Testis (tissue), 3 donors: ENCODE data around the gene TCF20. TPM values are rescaled to one million over a fixed set of nuclear protein-coding genes. Genes with fewer than 3 reads are reported as not detected.

Experiments
- DNase-seq: peaks from one replicate; pipeline ENCODE4 v3.0.0-alpha.2; 2019
- H3K27ac ChIP-seq, 2 donors: fragments of 200-600 bp; sonication (generic); one replicate each; pipeline ENCODE4 v1.5.1; 2019
- H3K27me3 ChIP-seq: fragments of 200-600 bp; sonication (generic); one replicate; pipeline ENCODE4 v1.5.1; 2019
- H3K36me3 ChIP-seq: fragments of 200-600 bp; sonication (generic); one replicate; pipeline ENCODE4 v1.5.1; 2017; ENCODE audit warnings: low read depth; ENCODE audit errors: missing control alignments
- H3K4me1 ChIP-seq: fragments of 200-600 bp; sonication (generic); one replicate; pipeline ENCODE4 v1.5.1; 2019
- H3K4me3 ChIP-seq, 2 donors: fragments of 200-600 bp; sonication (generic); one replicate each; pipeline ENCODE4 v1.5.1; 2017 to 2019
- H3K9me3 ChIP-seq: fragments of 200-600 bp; sonication (generic); one replicate; pipeline ENCODE4 v1.5.1; 2017
- POLR2A ChIP-seq: fragments of 450-650 bp; IDR thresholded peaks from one replicate; pipeline ENCODE4 v1.6.1; 2017; ENCODE audit warnings: antibody characterized with exemption, mild to moderate bottlenecking, moderate library complexity
- WGBS, 2 donors: methylation state at CpG; one replicate each; pipeline ENCODE4 v1.1.5; 2018; 5-methylcytosine and 5-hydroxymethylcytosine counted together
- intact Hi-C: fragments of 100-400 bp; cut with DNase I; formaldehyde crosslinking; loops from one replicate; pipeline ENCODE4 v1.15.1; 2023; ENCODE audit warnings: low total_unique reads
- polyA plus RNA-seq: library from polyadenylated mRNA; stranded (reverse); fragments of 350-450 nt; fragmentation: Illumina TruSeq; extraction: RNeasy Lipid Tissue Mini Kit (QIAGEN cat#74804); gene quantifications from one replicate; pipeline ENCODE4 v1.2.3, GENCODE V29; 2014; ENCODE audit warnings: low read depth, low replicate concordance; ENCODE audit not compliant: insufficient read depth
- total RNA-seq, 2 donors: library from RNA; depleted of rRNA; stranded (reverse); fragments of >200 nt; gene quantifications; one replicate each; pipeline ENCODE4 v1.2.3, GENCODE V29; 2016
- TF ChIP-seq, protein P1 (sequence below), 3 experiments: fragments of 450-650 bp in 2 of 3; fragments of 200-600 bp in 1 of 3; sonication (generic) in 1 of 3; IDR thresholded peaks; one replicate each; pipeline ENCODE4 v1.5.1; 2016 to 2019; ENCODE audit warnings: antibody characterized with exemption in 3 of 3, mild to moderate bottlenecking in 2 of 3, moderate library complexity in 1 of 3

Gene TCF20
- total and polyA plus RNA-seq, 3 donors from 2014 or later, result 40.5 to 44.8 (median 41.6) TPM

DNA sequence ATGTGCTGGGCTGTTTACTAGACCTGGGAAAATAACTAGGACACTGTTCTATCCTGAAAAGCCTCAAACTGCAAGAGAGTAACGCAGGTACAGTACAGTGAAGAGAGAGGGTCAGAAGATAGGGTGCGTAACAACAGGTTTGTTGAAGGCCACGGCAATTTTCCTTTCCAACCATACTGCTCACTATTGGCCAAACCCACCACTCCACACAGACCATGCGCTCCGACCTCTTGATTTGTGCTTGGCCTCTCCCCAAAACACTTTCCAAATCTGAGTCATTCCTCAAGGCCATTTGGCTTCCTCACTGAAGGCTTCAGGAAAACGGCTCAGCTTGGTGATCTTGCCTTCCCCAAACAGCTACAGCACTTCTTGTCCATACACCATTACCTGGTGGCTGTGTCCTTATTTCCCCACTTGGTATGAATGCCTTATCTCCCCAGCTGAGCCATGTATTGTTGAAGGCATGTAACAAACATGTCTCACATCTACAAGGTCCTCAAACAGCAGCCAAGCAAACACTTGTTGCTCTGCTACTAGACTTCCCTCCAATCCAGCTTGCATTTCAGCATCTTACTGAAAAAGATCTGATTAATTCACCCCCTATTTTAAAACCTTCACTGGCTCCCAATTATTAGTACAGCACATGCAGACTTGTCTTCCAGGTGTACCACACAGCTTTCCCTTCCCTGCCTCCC is 40.9 kb downstream of the TCF20 start:
- Histone ChIP-seq H3K4me1 (peaks cover 11% of the 10 kb centered on the region), H3K9me3 (no peaks in the 10 kb centered on the region), H3K27me3 (no peaks in the 10 kb centered on the region), H3K4me3 (no peak overlapping the region), H3K27ac (peak overlapping the region in 1 of 2 donors; percentile 36), H3K36me3 (no peaks in the 10 kb centered on the region)
- TF ChIP-seq, protein P1, sequence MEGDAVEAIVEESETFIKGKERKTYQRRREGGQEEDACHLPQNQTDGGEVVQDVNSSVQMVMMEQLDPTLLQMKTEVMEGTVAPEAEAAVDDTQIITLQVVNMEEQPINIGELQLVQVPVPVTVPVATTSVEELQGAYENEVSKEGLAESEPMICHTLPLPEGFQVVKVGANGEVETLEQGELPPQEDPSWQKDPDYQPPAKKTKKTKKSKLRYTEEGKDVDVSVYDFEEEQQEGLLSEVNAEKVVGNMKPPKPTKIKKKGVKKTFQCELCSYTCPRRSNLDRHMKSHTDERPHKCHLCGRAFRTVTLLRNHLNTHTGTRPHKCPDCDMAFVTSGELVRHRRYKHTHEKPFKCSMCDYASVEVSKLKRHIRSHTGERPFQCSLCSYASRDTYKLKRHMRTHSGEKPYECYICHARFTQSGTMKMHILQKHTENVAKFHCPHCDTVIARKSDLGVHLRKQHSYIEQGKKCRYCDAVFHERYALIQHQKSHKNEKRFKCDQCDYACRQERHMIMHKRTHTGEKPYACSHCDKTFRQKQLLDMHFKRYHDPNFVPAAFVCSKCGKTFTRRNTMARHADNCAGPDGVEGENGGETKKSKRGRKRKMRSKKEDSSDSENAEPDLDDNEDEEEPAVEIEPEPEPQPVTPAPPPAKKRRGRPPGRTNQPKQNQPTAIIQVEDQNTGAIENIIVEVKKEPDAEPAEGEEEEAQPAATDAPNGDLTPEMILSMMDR (IDR thresholded peaks at IDR 0.05), result no peak
- TF ChIP-seq POLR2A, result no peak
- intact Hi-C loops, result no loop called here
- WGBS, 2 donors, result 24 to 36% methylated on average over 6 of the region's 6 CpGs
- peak; percentile 63 for DNase-seq

DNA sequence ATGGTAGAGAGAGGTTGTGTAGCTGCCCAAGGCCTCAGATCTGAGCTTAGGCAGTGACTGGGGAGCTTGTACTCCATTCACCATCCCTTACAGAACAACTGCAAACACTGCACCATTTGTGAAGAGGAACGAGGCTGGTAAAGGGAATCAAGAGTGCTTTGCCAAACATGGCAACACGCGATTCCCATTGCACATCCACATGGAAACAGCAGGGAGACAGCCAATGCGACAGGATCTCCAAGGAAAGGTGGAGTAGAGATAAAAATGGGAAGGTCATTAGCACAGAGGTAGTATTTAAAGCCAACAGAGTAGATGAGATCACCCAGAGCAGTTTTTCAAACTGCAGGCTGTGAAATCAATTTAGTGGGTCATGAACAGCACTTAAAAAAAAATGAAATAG is 42.0 kb downstream of the TCF20 start:
- no peak for DNase-seq
- Histone ChIP-seq H3K4me3 (no peak overlapping the region), H3K27me3 (no peaks in the 10 kb centered on the region), H3K9me3 (no peaks in the 10 kb centered on the region), H3K27ac (no peak overlapping the region), H3K4me1 (peaks cover 11% of the 10 kb centered on the region), H3K36me3 (no peaks in the 10 kb centered on the region)
- TF ChIP-seq, protein P1 (IDR thresholded peaks at IDR 0.05), result no peak
- TF ChIP-seq POLR2A, result no peak
- intact Hi-C loops, result no loop called here
- 82 to 92% methylated on average over 4 of the region's 4 CpGs for WGBS, 2 donors

DNA sequence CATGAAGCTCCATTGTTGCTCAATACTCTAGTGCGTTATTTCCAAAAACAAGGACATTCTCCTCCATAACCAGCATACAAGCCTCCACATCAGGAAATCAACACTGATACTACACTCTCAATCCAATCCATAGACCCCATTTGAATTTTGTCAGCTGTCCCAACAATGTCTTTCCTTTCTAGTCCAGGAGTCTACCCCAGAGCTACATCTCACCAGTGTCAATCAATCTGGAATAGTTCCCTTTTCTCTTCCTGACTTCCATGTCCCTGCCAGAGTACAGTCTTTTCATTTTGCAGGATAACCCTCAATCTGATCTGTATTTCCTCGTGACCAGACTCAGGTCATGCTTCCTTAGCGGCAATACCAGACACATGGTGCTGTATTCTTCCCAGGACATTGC is 43.0 kb downstream of the TCF20 start:
- TF ChIP-seq, protein P1 (IDR thresholded peaks at IDR 0.05), result no peak
- no peak for TF ChIP-seq POLR2A
- no peak for DNase-seq
- Histone ChIP-seq H3K9me3 (no peaks in the 10 kb centered on the region), H3K4me3 (no peak overlapping the region), H3K27me3 (no peaks in the 10 kb centered on the region), H3K4me1 (peaks cover 11% of the 10 kb centered on the region), H3K36me3 (no peaks in the 10 kb centered on the region), H3K27ac (no peak overlapping the region)
- WGBS, 2 donors, result 92 to 94% methylated on average over 3 of the region's 3 CpGs
- intact Hi-C loops, result no loop called here

DNA sequence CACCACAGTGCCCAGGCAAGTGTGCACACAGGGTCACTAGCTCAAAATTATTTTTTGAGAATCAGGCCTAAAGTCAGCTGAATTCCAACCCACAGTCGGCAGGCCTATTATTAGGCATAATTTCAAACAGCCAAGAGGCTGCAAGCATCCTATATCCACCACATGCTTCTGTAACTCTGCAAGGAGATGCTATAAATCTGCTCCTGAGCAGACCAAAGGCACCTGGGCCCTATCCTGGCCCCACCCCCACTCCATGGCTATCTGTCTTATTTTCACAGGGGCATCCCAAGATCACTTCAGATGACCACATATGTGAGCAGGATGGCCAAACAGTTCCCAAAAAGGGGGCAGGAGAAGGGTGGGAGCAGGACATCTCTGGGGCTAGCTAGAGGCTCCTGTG is 44.6 kb downstream of the TCF20 start:
- WGBS, 2 donors, result 59 to 100% methylated on average over 1 of the region's 1 CpG
- TF ChIP-seq POLR2A, result no peak
- TF ChIP-seq, protein P1 (IDR thresholded peaks at IDR 0.05), result no peak
- H3K4me3 ChIP-seq, result no peak overlapping the region
- H3K27ac ChIP-seq, result no peak overlapping the region
- intact Hi-C loops, result no loop called here
- H3K9me3 ChIP-seq, result no peaks in the 10 kb centered on the region
- no peak for DNase-seq
- H3K4me1 ChIP-seq, result peaks cover 11% of the 10 kb centered on the region
- H3K36me3 ChIP-seq, result no peaks in the 10 kb centered on the region
- H3K27me3 ChIP-seq, result no peaks in the 10 kb centered on the region

DNA sequence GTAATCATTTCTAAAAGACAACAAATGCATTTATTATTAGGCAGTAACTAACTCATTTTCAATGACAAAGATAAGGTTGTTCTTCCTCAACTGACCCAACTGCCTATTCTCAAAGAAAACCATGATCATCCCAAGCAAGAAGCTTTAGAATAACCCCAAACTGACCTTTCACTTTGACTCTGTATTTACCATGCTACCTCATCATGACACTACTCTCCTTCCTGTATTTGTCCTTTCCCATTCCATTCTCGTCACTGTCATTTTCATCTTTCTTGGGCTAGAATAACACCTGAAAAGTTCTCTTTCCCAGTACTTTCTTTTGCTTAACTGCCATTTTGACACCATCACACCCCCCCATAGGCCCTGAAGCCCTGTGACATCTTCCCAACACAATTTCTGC is 48.3 kb downstream of the TCF20 start:
- no peaks in the 10 kb centered on the region for H3K27me3 ChIP-seq
- TF ChIP-seq, protein P1 (IDR thresholded peaks at IDR 0.05), result no peak
- TF ChIP-seq POLR2A, result no peak
- no peak overlapping the region for H3K4me3 ChIP-seq
- intact Hi-C loops, result no loop called here
- H3K9me3 ChIP-seq, result no peaks in the 10 kb centered on the region
- H3K27ac ChIP-seq, result no peak overlapping the region
- no peak for DNase-seq
- H3K36me3 ChIP-seq, result no peaks in the 10 kb centered on the region
- H3K4me1 ChIP-seq, result no peaks in the 10 kb centered on the region
- WGBS, 2 donors, result 91% methylated on average over 1 of the region's 1 CpG
